Measurements from ENCODE around the gene ARMC10.

GRCh38 chr7:103058122-103058521 lies 16.8 kb upstream of the ARMC10 start:
- TF ChIP-seq, protein P1, sequence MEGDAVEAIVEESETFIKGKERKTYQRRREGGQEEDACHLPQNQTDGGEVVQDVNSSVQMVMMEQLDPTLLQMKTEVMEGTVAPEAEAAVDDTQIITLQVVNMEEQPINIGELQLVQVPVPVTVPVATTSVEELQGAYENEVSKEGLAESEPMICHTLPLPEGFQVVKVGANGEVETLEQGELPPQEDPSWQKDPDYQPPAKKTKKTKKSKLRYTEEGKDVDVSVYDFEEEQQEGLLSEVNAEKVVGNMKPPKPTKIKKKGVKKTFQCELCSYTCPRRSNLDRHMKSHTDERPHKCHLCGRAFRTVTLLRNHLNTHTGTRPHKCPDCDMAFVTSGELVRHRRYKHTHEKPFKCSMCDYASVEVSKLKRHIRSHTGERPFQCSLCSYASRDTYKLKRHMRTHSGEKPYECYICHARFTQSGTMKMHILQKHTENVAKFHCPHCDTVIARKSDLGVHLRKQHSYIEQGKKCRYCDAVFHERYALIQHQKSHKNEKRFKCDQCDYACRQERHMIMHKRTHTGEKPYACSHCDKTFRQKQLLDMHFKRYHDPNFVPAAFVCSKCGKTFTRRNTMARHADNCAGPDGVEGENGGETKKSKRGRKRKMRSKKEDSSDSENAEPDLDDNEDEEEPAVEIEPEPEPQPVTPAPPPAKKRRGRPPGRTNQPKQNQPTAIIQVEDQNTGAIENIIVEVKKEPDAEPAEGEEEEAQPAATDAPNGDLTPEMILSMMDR (IDR thresholded peaks at IDR 0.05; ENCODE audit: low read length): no peak
- no peak for TF ChIP-seq EZH2 (IDR thresholded peaks at IDR 0.05; ENCODE audit: borderline replicate concordance, low read length)
